Gastrocnemius medialis (tissue), 4 donors: ENCODE data around the gene XPO5. TPM values are rescaled to one million over a fixed set of nuclear protein-coding genes. Genes with fewer than 3 reads are reported as not detected.

Experiments
- ATAC-seq, 2 donors: fragments of 150-250 bp; one replicate each; pipeline ENCODE4 v1.9.1; 2016
- DNase-seq, 2 donors: peaks; one replicate each; pipeline ENCODE4 v3.0.0-alpha.2; 2019
- H3K27ac ChIP-seq, 4 donors: fragments of 200-600 bp; sonication (generic); 1 replicate in 1 of 4; 2 replicates in 3 of 4; pipeline ENCODE4 v1.5.1; 2016 to 2018; ENCODE audit warnings: mild to moderate bottlenecking in 2 of 4, moderate library complexity in 1 of 4
- H3K27me3 ChIP-seq, 3 donors: fragments of 200-600 bp; sonication (generic) in 2 of 3; 1 replicate in 1 of 3; 2 replicates in 2 of 3; pipeline versions ENCODE4 v1.5.1 to v1.6.0; 2016 to 2019; ENCODE audit warnings: mild to moderate bottlenecking in 1 of 3, moderate library complexity in 1 of 3
- H3K36me3 ChIP-seq, 2 donors: fragments of 200-600 bp; sonication (generic) in 1 of 2; one replicate each; pipeline ENCODE4 v1.5.1; 2017 to 2018
- H3K4me1 ChIP-seq, 2 donors: fragments of 200-600 bp; sonication (generic) in 1 of 2; one replicate each; pipeline ENCODE4 v1.5.1; 2016 to 2017; ENCODE audit warnings: mild to moderate bottlenecking in 2 of 2
- H3K4me3 ChIP-seq, 4 donors: fragments of 200-600 bp; sonication (generic) in 3 of 4; 1 replicate in 1 of 4; 2 replicates in 3 of 4; pipeline ENCODE4 v1.5.1; 2016 to 2019; ENCODE audit warnings: mild to moderate bottlenecking in 2 of 4
- H3K9me3 ChIP-seq, 3 donors: fragments of 200-600 bp; sonication (generic) in 2 of 3; 1 replicate in 1 of 3; 2 replicates in 2 of 3; pipeline ENCODE4 v1.5.1; 2016 to 2019
- POLR2A ChIP-seq, 2 donors: fragments of 450-650 bp; IDR thresholded peaks; one replicate each; pipeline ENCODE4 v1.6.1; 2017; ENCODE audit warnings: antibody characterized with exemption in 2 of 2, mild to moderate bottlenecking in 2 of 2, moderate library complexity in 2 of 2
- in situ Hi-C, 4 donors: fragments of 200-750 bp; cut with MboI; loops; one replicate each; pipeline versions ENCODE4 v1.15.0 to v1.8.0; 2017; ENCODE audit warnings: low sequenced_read_pairs in 4 of 4
- intact Hi-C: fragments of 100-400 bp; cut with DNase I; formaldehyde crosslinking; loops from one replicate; pipeline ENCODE4 v1.15.1; 2023; ENCODE audit warnings: low total_unique reads
- total RNA-seq, 4 donors: library from RNA; depleted of rRNA; stranded (reverse); fragments of >200 nt; gene quantifications; one replicate each; pipeline versions ENCODE4 v1.1.0 to v1.2.3, GENCODE V29; 2016
- TF ChIP-seq, protein P1 (sequence below), 5 experiments: fragments of 450-650 bp in 3 of 5; fragments of 200-600 bp in 2 of 5; sonication (generic) in 2 of 5; IDR thresholded peaks in 4 of 5; conservative IDR thresholded peaks in 1 of 5; 1 replicate in 4 of 5; 2 replicates in 1 of 5; pipeline ENCODE4 v1.5.1; 2016 to 2019; ENCODE audit warnings: antibody characterized with exemption in 5 of 5, mild to moderate bottlenecking in 3 of 5, moderate library complexity in 3 of 5

The XPO5 gene
- total RNA-seq, 4 donors from 2014 or later = 11.8 to 21.8 (median 16.6) TPM

DNA sequence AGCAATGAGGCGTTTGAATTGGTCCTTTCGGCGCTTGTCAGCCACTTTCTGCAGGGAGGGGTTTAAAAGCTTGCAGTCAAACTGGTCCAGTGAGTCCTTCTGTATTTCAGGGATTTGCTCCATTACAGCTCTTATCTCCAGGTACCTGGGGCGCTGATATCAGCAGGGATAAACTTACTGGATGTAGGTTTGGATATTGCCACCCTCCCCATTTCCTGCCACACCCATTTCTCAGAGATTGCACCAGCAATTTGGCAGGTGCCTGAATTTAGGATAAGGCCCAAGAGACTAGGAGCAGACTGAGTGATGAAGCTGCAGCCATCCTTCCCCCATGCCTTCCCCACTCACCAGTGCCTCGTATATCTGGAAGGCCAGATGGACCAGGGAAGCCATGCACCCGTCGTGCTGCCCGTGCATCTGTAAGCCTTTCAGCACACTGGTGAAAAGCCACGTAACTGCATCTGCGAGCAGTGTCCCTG, 51.3 kb downstream of the XPO5 start:
- no peak for DNase-seq
- in situ Hi-C loops (loop anchor here in 1 of 4 donors (25.0 kb wide), 1 partner anchor 287 kb away; the partner anchor contains the start of genes DNPH1 and TTBK1), intact Hi-C loops (no loop called here)
- no peak for ATAC-seq
- Histone ChIP-seq H3K27me3 (no peaks in the 10 kb centered on the region), H3K4me3 (no peak overlapping the region), H3K27ac (no peak overlapping the region), H3K4me1 (no peaks in the 10 kb centered on the region), H3K9me3 (no peaks in the 10 kb centered on the region), H3K36me3 (peaks cover 0 to 99% of the 10 kb centered on the region in 2 donors)
- TF ChIP-seq POLR2A (IDR thresholded peaks at IDR 0.05) = no peak
- TF ChIP-seq, protein P1, sequence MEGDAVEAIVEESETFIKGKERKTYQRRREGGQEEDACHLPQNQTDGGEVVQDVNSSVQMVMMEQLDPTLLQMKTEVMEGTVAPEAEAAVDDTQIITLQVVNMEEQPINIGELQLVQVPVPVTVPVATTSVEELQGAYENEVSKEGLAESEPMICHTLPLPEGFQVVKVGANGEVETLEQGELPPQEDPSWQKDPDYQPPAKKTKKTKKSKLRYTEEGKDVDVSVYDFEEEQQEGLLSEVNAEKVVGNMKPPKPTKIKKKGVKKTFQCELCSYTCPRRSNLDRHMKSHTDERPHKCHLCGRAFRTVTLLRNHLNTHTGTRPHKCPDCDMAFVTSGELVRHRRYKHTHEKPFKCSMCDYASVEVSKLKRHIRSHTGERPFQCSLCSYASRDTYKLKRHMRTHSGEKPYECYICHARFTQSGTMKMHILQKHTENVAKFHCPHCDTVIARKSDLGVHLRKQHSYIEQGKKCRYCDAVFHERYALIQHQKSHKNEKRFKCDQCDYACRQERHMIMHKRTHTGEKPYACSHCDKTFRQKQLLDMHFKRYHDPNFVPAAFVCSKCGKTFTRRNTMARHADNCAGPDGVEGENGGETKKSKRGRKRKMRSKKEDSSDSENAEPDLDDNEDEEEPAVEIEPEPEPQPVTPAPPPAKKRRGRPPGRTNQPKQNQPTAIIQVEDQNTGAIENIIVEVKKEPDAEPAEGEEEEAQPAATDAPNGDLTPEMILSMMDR (IDR thresholded peaks at IDR 0.05 in 4 of 5, conservative IDR thresholded peaks at IDR 0.05 in 1 of 5) = no peak

DNA sequence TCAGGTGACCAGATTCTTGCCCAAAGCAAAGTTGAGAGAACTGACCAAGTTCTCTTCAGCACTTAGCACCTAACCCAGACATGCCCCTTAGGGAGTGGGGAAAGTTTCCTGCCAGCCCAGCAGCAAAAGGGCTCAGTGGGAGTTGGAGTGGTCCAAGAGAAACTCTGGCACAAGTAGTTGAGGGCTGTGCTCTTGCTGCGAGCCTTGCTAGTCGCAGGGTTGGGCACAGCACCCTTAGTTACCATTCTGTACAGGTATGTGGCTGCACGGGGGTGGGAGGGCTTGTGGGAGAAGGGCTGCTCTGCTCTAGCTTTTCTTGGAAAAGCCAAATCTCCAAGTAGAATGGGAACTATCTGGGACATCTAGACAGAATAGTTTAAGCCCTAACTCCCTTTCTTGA, 52.6 kb downstream of the XPO5 start:
- H3K27ac ChIP-seq = no peak overlapping the region
- no peak for DNase-seq
- intact Hi-C loops (no loop called here), in situ Hi-C loops (loop anchor here in 1 of 4 donors (25.0 kb wide), 1 partner anchor 286 kb away; the partner anchor contains the start of genes DNPH1 and TTBK1)
- ATAC-seq = no peak
- H3K9me3 ChIP-seq = no peaks in the 10 kb centered on the region
- peaks cover 0 to 91% of the 10 kb centered on the region in 2 donors for H3K36me3 ChIP-seq
- no peak overlapping the region for H3K4me3 ChIP-seq
- no peaks in the 10 kb centered on the region for H3K27me3 ChIP-seq
- peaks cover 2 to 5% of the 10 kb centered on the region in 2 donors for H3K4me1 ChIP-seq
- TF ChIP-seq, protein P1 (IDR thresholded peaks at IDR 0.05 in 4 of 5, conservative IDR thresholded peaks at IDR 0.05 in 1 of 5) = no peak
- no peak for TF ChIP-seq POLR2A (IDR thresholded peaks at IDR 0.05)

DNA sequence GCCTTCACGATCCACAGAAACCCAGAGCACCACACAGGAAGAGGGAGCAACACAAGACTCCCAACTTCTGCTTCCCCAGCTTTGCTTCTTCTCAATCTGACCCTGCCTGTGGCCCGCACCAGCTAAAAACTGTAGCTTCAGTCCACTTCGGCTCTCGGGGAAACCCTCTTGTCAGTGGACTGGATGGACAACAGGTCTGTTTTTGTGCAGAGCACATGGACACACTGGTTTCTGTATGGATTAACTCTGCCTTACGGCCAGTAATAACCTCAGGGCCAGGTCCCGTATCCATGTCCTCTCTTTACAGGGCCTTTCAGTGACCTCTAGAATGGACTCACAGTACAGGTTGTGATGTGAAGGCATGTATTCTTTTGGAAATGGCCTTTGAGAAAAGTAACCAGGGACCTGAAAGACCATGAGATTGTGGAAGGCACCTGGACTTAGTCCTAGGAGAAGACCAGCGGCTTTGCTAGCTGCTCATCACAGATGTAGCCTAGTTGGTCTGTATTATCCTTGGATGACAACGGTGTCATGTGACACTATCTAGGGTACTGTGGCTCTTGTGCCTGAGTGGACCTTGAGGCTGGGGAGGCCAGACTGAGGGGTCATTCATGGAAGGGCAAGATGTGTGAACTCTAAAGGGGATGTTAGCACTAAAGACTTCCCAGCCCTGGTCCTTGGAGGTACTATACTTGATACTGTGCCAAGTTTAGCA, 53.1 kb downstream of the XPO5 start:
- Histone ChIP-seq H3K36me3 (peaks cover 0 to 85% of the 10 kb centered on the region in 2 donors), H3K4me1 (peaks cover 7 to 10% of the 10 kb centered on the region in 2 donors), H3K4me3 (no peak overlapping the region), H3K27me3 (no peaks in the 10 kb centered on the region), H3K27ac (no peak overlapping the region), H3K9me3 (no peaks in the 10 kb centered on the region)
- intact Hi-C loops = no loop called here
- no peak for DNase-seq
- TF ChIP-seq, protein P1 (IDR thresholded peaks at IDR 0.05 in 4 of 5, conservative IDR thresholded peaks at IDR 0.05 in 1 of 5) = no peak
- no peak for TF ChIP-seq POLR2A (IDR thresholded peaks at IDR 0.05)
- ATAC-seq = no peak
- in situ Hi-C loops = loop anchor here in 1 of 4 donors (25.0 kb wide), 1 partner anchor 285 kb away; the partner anchor contains the start of genes DNPH1 and TTBK1

DNA sequence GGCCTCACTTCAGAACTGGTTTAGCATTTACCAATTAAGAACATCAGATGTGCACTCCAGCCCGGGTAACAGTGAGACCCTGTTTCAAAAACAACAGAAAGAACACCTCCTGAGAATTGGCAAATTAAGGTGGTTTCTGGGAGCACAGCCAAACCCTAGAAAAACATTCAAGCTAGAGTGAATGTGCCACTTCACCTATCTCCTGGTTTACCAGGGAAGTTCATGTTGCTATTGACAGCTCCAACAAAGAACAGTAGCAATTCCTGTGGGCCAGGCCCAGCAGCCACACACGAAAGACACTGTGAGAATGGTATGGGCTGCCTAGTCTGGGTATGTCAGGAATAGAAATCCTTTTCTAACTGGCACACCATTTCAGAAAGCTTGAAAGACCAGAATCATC, 54.0 kb downstream of the XPO5 start:
- intact Hi-C loops (no loop called here), in situ Hi-C loops (loop anchor here in 1 of 4 donors (25.0 kb wide), 1 partner anchor 285 kb away; the partner anchor contains the start of genes DNPH1 and TTBK1)

More for the DNA sequence above, 54.0 kb downstream of the XPO5 start:
- no peaks in the 10 kb centered on the region for H3K9me3 ChIP-seq
- H3K27me3 ChIP-seq = no peaks in the 10 kb centered on the region
- DNase-seq (no peak), ATAC-seq (no peak)
- no peak for TF ChIP-seq POLR2A (IDR thresholded peaks at IDR 0.05)
- TF ChIP-seq, protein P1 (IDR thresholded peaks at IDR 0.05 in 4 of 5, conservative IDR thresholded peaks at IDR 0.05 in 1 of 5) = no peak
- peaks cover 0 to 77% of the 10 kb centered on the region in 2 donors for H3K36me3 ChIP-seq
- H3K4me1 ChIP-seq = peaks cover 10 to 15% of the 10 kb centered on the region in 2 donors
- H3K27ac ChIP-seq = no peak overlapping the region
- H3K4me3 ChIP-seq = no peak overlapping the region
